Myocyte (in vitro differentiated cells): ENCODE data around the gene TMEM218. TPM values are rescaled to one million over a fixed set of nuclear protein-coding genes. Genes with fewer than 3 reads are reported as not detected.
"Not testable (repeated sequence)": the region's sequence is repeated elsewhere in the genome, so short reads cannot be mapped to it uniquely, and the experiment has no call there.

Source experiments
- DNase-seq: peaks from one replicate; pipeline ENCODE4 v3.0.0-alpha.2; 2012; ENCODE audit warnings: low read depth
- total RNA-seq: library from RNA; depleted of rRNA; stranded (reverse); fragments of >200 nt; gene quantifications from 2 replicates; pipeline ENCODE4 v1.2.3, GENCODE V29; 2014

Gene TMEM218
- total RNA-seq, 1 donor from 2014 or later: 30.8 TPM

DNA sequence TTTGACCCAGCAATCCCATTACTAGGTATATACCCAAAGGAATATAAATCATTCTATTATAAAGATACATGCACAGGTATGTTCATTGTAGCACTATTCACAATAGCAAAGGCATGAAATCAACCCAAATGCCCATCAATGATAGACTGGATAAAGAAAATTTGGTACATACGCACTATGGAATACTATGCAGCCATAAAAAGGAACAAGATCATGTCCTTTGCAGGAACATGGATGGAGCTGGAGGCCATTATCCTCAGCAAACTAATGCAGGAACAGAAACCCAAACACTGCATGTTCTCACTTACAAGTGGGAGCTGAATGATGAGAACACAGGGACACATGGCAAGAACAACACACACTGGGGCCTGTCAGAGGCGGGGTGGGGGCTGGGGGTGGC is 55.3 kb downstream of the TMEM218 start:
- DNase-seq: not testable (repeated sequence)

DNA sequence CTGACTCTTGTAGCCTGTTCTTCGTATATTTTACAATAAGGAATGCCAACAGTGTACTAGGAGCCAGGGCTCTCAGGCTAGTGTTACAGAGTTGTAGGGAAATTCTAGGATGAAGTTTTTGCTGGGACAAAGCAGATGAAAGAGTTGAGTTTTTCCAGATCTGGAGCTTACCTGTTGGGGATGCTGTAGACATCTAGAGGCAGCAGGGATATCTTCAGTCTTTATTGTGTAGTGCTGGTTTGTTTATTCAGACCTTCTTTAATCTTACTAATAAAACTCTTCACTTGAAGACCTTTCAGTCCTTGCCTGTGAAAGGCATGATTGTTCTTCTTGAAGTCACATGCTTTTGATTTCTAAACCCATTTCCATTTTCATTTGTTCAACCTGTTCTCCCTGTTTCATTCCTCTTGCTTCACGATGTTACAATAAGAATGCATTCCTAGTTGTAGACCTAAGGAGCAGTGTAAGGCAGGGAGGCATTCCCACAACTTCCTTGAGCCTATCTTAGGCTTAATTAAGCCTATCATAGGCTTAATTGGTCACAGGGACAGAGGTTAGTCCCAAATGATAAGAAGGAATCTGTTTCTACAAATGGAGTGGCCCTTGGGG is 56.2 kb downstream of the TMEM218 start:
- DNase-seq: no peak

DNA sequence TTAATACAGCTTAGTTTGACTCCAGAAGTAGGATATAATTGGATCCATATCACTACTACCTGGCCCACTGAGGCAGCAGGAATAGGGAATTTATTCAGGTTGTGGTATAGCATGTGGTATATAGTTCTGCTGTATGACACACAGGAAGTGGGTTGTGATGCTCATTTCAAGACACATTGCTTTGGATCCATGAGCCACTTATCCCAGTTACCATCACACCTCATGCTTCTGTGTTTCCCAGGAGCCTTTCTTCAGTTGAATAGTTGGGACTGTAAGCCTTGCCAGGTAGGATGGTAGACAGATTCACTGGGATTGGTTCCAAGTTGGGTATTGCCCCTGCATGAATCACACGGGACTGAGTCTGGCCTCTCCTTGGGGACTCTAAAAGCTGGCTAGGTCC is 58.3 kb downstream of the TMEM218 start:
- DNase-seq: no peak

DNA sequence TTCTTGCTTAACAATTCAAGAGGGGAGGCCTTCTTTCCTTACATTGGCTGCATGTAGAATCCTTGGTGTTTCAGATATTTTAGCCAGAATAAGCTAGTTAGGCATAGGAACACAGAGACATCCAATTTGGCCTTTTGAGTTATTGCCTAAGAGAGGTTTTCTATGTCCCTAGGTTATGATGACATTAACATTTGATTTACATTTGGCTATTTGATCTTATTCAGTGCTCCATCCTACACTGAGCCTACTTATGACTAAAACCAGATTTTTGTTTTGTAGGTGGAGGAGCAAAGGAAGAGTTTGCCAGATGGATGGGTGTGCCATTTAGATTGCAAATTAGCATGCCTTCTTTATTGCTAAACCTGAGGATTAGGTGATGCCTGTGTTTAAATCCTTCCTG is 59.4 kb downstream of the TMEM218 start:
- DNase-seq: no peak

DNA sequence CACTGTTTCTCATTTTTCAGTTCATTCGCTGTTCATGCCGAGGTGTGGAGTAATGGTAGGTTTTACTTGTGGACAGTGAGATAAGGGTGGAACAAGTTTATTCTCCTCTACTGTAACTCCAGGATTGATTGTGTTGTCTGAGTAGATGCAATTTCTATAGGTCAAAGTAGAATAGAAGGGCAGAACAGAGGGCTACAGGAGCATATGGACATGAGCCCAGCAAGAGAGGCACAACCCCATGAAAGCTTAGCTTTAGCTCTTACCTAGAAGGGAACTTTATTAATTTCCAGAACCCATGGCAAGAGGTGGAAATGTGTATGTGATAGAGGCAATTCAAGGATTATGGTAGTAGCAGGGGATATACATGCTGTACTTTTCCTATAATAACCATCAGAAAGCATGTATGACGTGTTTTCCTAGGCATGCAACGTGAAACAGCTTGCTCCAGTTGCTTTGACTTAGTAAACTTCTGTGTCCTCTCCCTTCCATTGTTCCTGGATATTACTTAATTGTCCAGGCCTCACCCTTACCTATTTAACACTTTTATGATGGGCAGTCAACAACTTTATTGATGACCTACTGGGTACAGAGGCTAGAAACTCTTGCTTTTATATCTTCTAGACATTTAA is 62.1 kb downstream of the TMEM218 start:
- DNase-seq: no peak

Other genes starting within 250 kb of the TMEM218 start
- gene ROBO3, start 246.2 kb downstream of the TMEM218 start, total RNA-seq: 14.1 and 17.0 TPM in 2 replicates
- 3.4 and 10.5 TPM in 2 replicates for gene ROBO4, start 213.8 kb downstream of the TMEM218 start, total RNA-seq
- gene HEPN1, start 192.4 kb downstream of the TMEM218 start, total RNA-seq: not detected in 2 replicates
- not detected in 2 replicates for gene HEPACAM, start 175.6 kb downstream of the TMEM218 start, total RNA-seq
- 1.7 and 1.8 TPM in 2 replicates for gene CCDC15, start 157.4 kb downstream of the TMEM218 start, total RNA-seq
- gene SLC37A2, start 48.3 kb downstream of the TMEM218 start, total RNA-seq: 0.99 and 1.0 TPM in 2 replicates
- gene PKNOX2, start 53.1 kb upstream of the TMEM218 start, total RNA-seq: 20.2 and 22.1 TPM in 2 replicates